ENCODE results near the gene ZDHHC19.
"Not testable (repeated sequence)": the region's sequence is repeated elsewhere in the genome, so short reads cannot be mapped to it uniquely, and the experiment has no call there.

The ZDHHC19 gene

GRCh38 chr3:196186651-196187573 lies 24.3 kb downstream of the ZDHHC19 start:
- H3K4me3 Mint-ChIP-seq: no peak overlapping the region
- peaks cover 2% of the 10 kb centered on the region for H3K27me3 Mint-ChIP-seq
- intact Hi-C loops (cut with micrococcal nuclease): no loop called here
- peak overlapping the region; percentile 13 for H3K27ac Mint-ChIP-seq
- no peaks in the 10 kb centered on the region for H3K9me3 Mint-ChIP-seq
- no peaks in the 10 kb centered on the region for H3K36me3 Mint-ChIP-seq (ENCODE audit: low read depth)
- H3K4me1 Mint-ChIP-seq (ENCODE audit: low read depth): peaks cover 36% of the 10 kb centered on the region

- Mint-ChIP-seq H3K4me1 (ENCODE audit: low read depth) (peaks cover 29% of the 10 kb centered on the region), H3K36me3 (ENCODE audit: low read depth) (no peaks in the 10 kb centered on the region)
Measured at GRCh38 chr3:196184881-196185280, 26.3 kb downstream of the ZDHHC19 start.

GRCh38 chr3:196184169-196184432 lies 27.1 kb downstream of the ZDHHC19 start:
- H3K9me3 Mint-ChIP-seq; H3K27ac Mint-ChIP-seq; H3K27me3 Mint-ChIP-seq; H3K36me3 Mint-ChIP-seq (ENCODE audit: low read depth); intact Hi-C loops (cut with micrococcal nuclease); H3K4me3 Mint-ChIP-seq: not testable (repeated sequence)
- peaks cover 34% of the 10 kb centered on the region for H3K4me1 Mint-ChIP-seq (ENCODE audit: low read depth)

More at GRCh38 chr3:196184881-196185280, 26.3 kb downstream of the ZDHHC19 start:
- intact Hi-C loops (cut with micrococcal nuclease): no loop called here
- Mint-ChIP-seq H3K4me3 (no peak overlapping the region), H3K9me3 (no peaks in the 10 kb centered on the region), H3K27me3 (peaks cover 5% of the 10 kb centered on the region), H3K27ac (no peak overlapping the region)

- intact Hi-C loops (cut with micrococcal nuclease): no loop called here
- H3K4me3 Mint-ChIP-seq: no peak overlapping the region
- no peak overlapping the region for H3K27ac Mint-ChIP-seq
Measured at GRCh38 chr3:196181127-196181546, 30.1 kb downstream of the ZDHHC19 start.

GRCh38 chr3:196180346-196180745 lies 30.9 kb downstream of the ZDHHC19 start:
- H3K4me1 Mint-ChIP-seq (ENCODE audit: low read depth): peaks cover 20% of the 10 kb centered on the region
- no peaks in the 10 kb centered on the region for H3K36me3 Mint-ChIP-seq (ENCODE audit: low read depth)
- H3K9me3 Mint-ChIP-seq: no peaks in the 10 kb centered on the region
- intact Hi-C loops (cut with micrococcal nuclease): no loop called here
- peak overlapping the region; percentile 43 for H3K27ac Mint-ChIP-seq
- no peak overlapping the region for H3K4me3 Mint-ChIP-seq
- peaks cover 7% of the 10 kb centered on the region for H3K27me3 Mint-ChIP-seq

More at GRCh38 chr3:196181127-196181546, 30.1 kb downstream of the ZDHHC19 start:
- Mint-ChIP-seq H3K27me3 (peaks cover 7% of the 10 kb centered on the region), H3K4me1 (ENCODE audit: low read depth) (peaks cover 20% of the 10 kb centered on the region), H3K36me3 (ENCODE audit: low read depth) (no peaks in the 10 kb centered on the region), H3K9me3 (no peaks in the 10 kb centered on the region)

GRCh38 chr3:196179380-196180308 lies 31.6 kb downstream of the ZDHHC19 start:
- Mint-ChIP-seq H3K27me3 (peaks cover 7% of the 10 kb centered on the region), H3K9me3 (no peaks in the 10 kb centered on the region), H3K4me3 (peak overlapping the region; percentile 2), H3K36me3 (ENCODE audit: low read depth) (no peaks in the 10 kb centered on the region), H3K4me1 (ENCODE audit: low read depth) (peaks cover 20% of the 10 kb centered on the region), H3K27ac (peak overlapping the region; percentile 43)
- intact Hi-C loops (cut with micrococcal nuclease): no loop called here

- no peak overlapping the region for H3K27ac Mint-ChIP-seq
- H3K9me3 Mint-ChIP-seq: no peaks in the 10 kb centered on the region
- H3K4me3 Mint-ChIP-seq: no peak overlapping the region
- H3K36me3 Mint-ChIP-seq (ENCODE audit: low read depth): no peaks in the 10 kb centered on the region
- H3K4me1 Mint-ChIP-seq (ENCODE audit: low read depth): peaks cover 25% of the 10 kb centered on the region
- intact Hi-C loops (cut with micrococcal nuclease): no loop called here
- H3K27me3 Mint-ChIP-seq: peaks cover 7% of the 10 kb centered on the region
Measured at GRCh38 chr3:196178993-196179379, 32.2 kb downstream of the ZDHHC19 start.

- H3K4me3 Mint-ChIP-seq: no peak overlapping the region
- H3K9me3 Mint-ChIP-seq: no peaks in the 10 kb centered on the region
Measured at GRCh38 chr3:196177967-196178366, 33.2 kb downstream of the ZDHHC19 start.

GRCh38 chr3:196177567-196177966 lies 33.6 kb downstream of the ZDHHC19 start:
- intact Hi-C loops (cut with micrococcal nuclease): no loop called here
- H3K27me3 Mint-ChIP-seq: peaks cover 6% of the 10 kb centered on the region
- H3K9me3 Mint-ChIP-seq: no peaks in the 10 kb centered on the region
- H3K4me1 Mint-ChIP-seq (ENCODE audit: low read depth): peaks cover 25% of the 10 kb centered on the region
- H3K36me3 Mint-ChIP-seq (ENCODE audit: low read depth): no peaks in the 10 kb centered on the region
- H3K27ac Mint-ChIP-seq: no peak overlapping the region
- no peak overlapping the region for H3K4me3 Mint-ChIP-seq

More at GRCh38 chr3:196177967-196178366, 33.2 kb downstream of the ZDHHC19 start:
- H3K27ac Mint-ChIP-seq: no peak overlapping the region
- H3K27me3 Mint-ChIP-seq: peaks cover 6% of the 10 kb centered on the region
- H3K36me3 Mint-ChIP-seq (ENCODE audit: low read depth): no peaks in the 10 kb centered on the region
- intact Hi-C loops (cut with micrococcal nuclease): no loop called here
- peaks cover 25% of the 10 kb centered on the region for H3K4me1 Mint-ChIP-seq (ENCODE audit: low read depth)

GRCh38 chr3:196175722-196176121 lies 35.5 kb downstream of the ZDHHC19 start:
- no peak overlapping the region for H3K27ac Mint-ChIP-seq

GRCh38 chr3:196175116-196175625 lies 36.0 kb downstream of the ZDHHC19 start:
- Mint-ChIP-seq H3K9me3 (no peaks in the 10 kb centered on the region), H3K36me3 (ENCODE audit: low read depth) (no peaks in the 10 kb centered on the region), H3K4me3 (no peak overlapping the region), H3K27ac (no peak overlapping the region), H3K27me3 (peaks cover 4% of the 10 kb centered on the region), H3K4me1 (ENCODE audit: low read depth) (peaks cover 31% of the 10 kb centered on the region)
- intact Hi-C loops (cut with micrococcal nuclease): no loop called here

More at GRCh38 chr3:196175722-196176121, 35.5 kb downstream of the ZDHHC19 start:
- H3K4me3 Mint-ChIP-seq: no peak overlapping the region
- peaks cover 4% of the 10 kb centered on the region for H3K27me3 Mint-ChIP-seq
- intact Hi-C loops (cut with micrococcal nuclease): no loop called here
- H3K9me3 Mint-ChIP-seq: no peaks in the 10 kb centered on the region
- no peaks in the 10 kb centered on the region for H3K36me3 Mint-ChIP-seq (ENCODE audit: low read depth)
- H3K4me1 Mint-ChIP-seq (ENCODE audit: low read depth): peaks cover 28% of the 10 kb centered on the region

- Mint-ChIP-seq H3K27ac (peak overlapping the region; percentile 5), H3K36me3 (ENCODE audit: low read depth) (no peaks in the 10 kb centered on the region), H3K27me3 (no peaks in the 10 kb centered on the region), H3K9me3 (no peaks in the 10 kb centered on the region), H3K4me3 (no peak overlapping the region), H3K4me1 (ENCODE audit: low read depth) (peaks cover 31% of the 10 kb centered on the region)
- intact Hi-C loops (cut with micrococcal nuclease): no loop called here
Measured at GRCh38 chr3:196174652-196175051, 36.5 kb downstream of the ZDHHC19 start.

GRCh38 chr3:196170296-196170695 lies 40.9 kb downstream of the ZDHHC19 start:
- Mint-ChIP-seq H3K4me1 (ENCODE audit: low read depth) (peaks cover 30% of the 10 kb centered on the region), H3K4me3 (peak overlapping the region; percentile 26), H3K27ac (peak overlapping the region; percentile 91)
- H3K27me3 Mint-ChIP-seq; H3K36me3 Mint-ChIP-seq (ENCODE audit: low read depth); intact Hi-C loops (cut with micrococcal nuclease); H3K9me3 Mint-ChIP-seq: not testable (repeated sequence)

GRCh38 chr3:196169836-196170240 lies 41.4 kb downstream of the ZDHHC19 start:
- Mint-ChIP-seq H3K9me3 (no peaks in the 10 kb centered on the region), H3K27me3 (no peaks in the 10 kb centered on the region), H3K4me1 (ENCODE audit: low read depth) (peaks cover 30% of the 10 kb centered on the region), H3K36me3 (ENCODE audit: low read depth) (no peaks in the 10 kb centered on the region), H3K4me3 (no peak overlapping the region), H3K27ac (peak overlapping the region; percentile 91)
- intact Hi-C loops (cut with micrococcal nuclease): no loop called here
